GM18519 (cell line): ENCODE measurements around the gene DDIT4.
"Not testable (repeated sequence)": the region's sequence is repeated elsewhere in the genome, so short reads cannot be mapped to it uniquely, and the experiment has no call there.

ENCODE experiments used
- ATAC-seq: cut with Tn5 transposase; IDR thresholded peaks from one replicate; pipeline ENCODE4 v1.9.1; 2021; ENCODE audit warnings: mild to moderate bottlenecking, moderate library complexity; ENCODE audit not compliant: unreplicated experiment, low FRiP score

DDIT4 gene

DNA sequence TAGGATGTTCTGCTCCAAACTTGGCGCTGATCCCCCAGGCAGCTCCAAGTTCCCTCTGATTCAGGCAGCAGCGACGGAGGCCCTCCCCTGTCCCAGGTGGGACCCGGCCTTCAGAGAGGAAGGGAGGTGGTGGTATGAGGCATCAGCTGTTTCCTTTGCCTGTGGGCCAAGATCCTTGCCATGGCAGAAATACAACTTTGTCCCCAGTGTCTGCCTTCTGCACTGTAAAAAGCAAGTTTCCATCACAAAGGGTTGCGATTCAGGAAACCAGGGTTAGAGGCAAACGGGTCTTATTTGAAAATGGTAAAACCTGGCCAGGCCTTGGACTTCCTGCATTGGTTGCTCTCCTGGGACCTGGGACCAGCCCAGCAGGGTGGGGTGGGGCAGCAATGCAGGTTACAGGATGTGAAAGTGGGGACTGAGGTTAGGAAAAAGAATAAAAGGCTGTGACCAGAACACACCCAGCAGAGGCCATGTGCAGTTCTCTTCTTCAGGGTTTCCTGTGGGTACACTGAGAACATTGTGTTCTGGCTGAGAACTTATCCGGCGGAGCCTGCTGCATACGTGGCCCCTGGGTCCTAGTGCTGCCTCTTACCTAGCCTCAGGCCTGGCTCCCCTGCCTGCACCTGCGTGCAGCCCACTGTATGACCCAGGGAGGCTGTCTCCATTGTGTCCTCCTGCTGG lies 25.1 kb upstream of the DDIT4 start:
- peak; percentile 67 for ATAC-seq

DNA sequence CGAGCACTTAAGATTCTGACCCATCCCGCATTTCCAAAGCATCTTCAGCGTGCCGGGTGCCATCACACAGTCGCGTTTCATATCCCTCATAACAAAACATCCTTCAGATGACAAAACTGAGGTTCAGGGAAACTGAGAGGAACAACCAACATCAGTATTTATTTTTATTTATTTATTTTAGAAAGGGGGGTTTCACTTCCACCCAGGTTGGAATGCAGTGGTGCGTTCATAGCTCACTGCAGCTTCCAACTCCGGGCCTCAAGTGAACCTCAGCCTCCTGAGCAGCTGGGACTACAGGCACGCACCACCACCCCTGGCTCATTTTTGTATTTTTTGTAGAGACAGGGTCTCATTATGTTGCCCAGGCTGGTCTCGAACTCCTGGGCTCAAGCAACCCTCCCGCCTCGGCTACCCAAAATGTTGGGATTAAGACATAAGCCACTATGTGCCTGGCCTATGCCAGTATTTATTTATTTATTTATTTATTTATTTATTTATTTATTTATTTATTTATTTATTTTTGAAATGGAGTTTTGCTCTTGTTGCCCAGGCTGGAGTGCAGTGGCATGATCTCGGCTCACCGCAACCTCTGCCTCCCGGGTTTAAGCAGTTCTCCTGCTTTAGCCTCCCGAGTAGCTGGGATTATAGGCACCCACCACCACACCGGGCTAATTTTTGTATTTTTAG lies 24.4 kb upstream of the DDIT4 start:
- ATAC-seq = not testable (repeated sequence)

DNA sequence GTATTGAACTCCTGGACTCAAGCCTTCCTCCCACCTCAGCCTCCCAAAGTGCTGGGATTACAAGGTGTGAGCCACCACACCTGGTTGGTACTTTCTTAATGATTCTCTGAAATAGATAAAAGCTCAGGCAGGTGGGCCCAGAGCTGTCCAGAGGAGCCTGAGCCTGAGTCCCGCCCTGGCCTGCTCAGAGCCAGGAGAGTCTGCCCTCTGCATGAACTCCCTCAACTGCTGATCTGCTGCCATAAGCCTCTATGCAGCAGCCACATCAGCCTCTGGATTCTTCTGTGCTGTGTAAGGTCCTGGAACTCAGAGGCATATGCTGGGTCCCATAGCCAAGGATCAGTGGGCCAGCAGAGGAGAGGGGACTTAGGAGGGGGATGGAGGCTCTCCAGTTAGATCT lies 23.1 kb upstream of the DDIT4 start:
- ATAC-seq = no peak

DNA sequence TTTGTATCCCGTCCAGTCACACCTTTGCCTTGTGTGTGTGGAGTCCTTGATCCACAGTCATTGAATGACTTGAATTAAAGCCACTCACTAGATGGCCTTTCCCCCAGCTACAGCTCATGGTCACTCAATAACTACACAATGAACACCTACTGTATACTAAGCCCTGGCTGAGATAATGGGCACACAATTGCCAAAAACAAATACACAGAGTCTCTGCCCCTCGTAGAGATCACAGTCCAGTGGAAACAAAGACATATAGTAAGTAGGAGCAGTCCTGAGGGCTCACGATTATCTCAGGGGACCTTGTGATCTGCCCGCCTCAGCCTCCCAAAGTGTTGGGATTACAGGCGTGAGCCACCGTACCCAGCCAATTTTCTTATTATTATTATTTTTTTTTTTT lies 22.1 kb upstream of the DDIT4 start:
- ATAC-seq = no peak

DNA sequence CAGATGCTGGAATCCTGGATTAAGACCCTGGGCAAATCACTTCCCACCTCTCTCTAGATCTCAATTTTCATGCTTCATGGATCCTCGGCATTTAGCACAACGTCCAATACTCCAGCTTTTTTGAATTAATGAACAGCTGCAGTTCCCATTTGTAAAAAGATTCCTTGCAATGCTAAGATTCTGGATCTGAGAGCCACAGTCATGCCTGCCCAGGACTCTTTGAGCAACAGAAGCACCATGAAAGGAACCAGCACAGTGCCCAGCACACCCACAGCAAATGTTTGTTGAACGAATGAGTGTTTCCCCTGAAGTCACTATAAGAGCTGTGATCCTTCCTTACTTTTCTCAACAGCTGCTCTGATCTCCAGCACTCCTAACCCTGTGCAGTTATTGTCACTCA lies 20.8 kb upstream of the DDIT4 start:
- no peak for ATAC-seq

DNA sequence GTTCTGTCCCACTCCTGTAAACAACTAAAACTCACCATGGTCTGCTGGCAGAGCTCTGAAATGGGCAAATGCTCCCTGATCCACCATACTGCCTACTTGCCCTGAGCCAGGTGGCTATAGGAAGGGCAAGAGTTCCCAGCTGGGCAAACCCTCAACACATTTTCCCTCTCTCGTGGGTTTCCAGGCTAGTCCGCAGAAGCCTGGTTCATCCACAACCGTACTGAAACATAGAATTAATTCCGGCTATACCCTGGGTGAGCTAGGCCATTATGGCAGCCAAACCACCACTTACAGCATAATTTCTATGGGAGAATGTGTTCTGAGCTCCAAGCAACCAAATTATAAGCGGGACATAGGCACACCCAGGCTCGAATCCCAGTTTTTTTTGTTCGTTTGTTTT lies 20.1 kb upstream of the DDIT4 start:
- ATAC-seq = no peak

DNA sequence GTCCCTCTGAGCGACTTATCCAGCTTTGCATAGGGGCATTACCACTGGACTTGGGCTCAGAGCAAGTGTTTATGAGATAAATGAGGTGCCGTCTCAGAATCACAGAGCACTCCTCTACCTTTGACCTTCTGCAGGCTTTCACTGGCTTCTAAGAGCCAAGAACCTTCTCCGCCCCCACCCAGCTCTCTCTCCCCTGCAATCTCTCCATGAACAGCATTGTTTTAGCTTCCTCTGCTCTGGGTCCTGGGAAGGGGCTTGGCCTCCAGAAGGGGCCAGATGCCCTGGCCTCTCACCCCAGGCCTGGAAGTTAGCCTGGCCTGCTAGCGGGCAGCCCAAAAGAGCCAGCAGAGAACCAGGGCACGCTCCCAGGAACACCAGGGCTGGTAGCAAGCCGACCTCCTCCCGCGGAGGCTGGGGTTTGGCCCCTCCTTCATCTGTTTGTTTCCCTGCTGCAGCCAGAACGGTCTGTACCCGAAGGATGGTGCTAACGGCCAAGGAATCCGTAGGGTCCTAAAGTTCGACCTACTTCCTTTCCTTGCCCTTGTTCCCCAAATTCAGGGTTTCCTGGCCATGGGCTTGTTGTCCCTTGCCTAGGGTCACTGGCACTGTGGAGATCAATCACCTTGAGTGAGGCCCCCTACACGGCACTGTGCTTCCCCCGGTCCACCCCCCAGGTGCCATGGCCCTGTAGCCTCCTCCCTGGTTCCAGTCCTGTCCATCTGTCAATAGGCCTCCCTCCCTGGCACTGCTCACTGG lies 18.7 kb upstream of the DDIT4 start:
- ATAC-seq = no peak

DNA sequence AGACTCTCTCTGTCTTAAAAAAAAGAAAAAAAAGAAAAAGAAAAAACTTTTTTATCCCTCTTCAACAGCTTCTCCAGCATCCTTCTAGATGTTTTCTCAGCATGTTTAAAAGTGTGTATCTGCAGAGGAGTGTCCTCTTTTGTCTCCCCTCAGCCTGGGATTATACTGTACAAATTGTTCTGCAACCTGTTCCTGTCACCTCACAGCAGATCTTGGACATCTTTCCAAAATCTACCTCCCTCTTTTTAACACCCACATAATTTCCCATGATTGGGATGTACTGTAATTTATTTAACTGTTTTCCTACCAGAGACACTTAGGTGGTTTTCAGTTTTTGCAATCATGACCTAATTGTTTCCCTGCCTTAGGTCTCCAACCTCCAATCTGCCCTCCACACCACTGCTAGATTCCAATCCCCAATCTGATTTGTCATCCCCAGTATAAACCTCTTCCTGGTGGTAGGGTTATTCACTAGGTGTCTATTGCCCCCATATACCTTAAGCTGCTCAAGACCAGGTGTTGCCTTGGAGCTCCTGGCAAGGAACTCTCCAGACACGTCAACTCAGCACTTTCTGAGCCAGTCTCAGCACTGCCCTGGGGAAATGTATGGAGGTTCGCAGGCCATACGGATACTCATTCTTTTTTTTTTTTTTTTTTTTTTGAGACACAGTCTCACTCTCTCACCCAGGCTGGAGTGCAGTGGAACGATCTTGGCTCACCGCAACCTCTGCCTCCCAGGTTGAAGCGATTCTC lies 17.6 kb upstream of the DDIT4 start:
- no peak for ATAC-seq

DNA sequence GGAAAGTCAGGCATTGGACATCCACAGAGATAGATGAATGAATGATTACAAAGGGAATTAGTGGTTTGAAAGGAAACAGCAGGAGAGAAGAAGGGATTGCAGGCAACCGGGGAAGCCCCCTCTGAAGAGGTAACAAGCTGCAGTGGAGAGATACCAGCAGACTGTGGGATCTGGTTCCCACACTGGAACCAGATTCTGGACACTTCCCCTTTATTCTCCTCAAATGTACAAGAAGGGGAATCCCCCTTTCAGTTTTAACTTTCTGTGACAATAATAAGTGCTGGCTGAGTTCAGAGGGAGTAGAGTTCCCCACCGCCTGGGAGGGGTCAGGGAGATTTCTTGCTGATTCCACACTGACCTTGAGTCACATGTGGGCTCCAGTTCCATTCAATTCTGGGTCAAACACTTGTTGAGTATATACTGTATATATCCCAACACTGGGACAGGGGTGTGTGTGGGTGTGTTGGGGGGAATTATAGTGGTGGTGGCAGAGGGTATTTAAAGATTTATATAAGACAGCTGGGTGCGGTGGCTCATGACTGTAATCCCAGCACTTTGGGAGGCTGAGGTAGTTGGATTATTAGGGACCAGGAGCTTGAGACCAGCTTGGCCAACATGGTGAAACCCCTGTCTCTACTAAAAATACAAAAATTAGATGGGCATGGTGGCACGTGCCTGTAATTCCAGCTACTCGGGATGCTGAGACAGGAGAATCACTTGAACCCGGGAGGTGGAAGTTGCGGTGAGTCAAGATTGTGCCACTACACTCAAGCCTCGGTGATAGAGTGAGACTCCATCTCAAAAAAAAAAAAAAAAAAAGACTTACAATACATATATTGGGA lies 16.5 kb upstream of the DDIT4 start:
- no peak for ATAC-seq

DNA sequence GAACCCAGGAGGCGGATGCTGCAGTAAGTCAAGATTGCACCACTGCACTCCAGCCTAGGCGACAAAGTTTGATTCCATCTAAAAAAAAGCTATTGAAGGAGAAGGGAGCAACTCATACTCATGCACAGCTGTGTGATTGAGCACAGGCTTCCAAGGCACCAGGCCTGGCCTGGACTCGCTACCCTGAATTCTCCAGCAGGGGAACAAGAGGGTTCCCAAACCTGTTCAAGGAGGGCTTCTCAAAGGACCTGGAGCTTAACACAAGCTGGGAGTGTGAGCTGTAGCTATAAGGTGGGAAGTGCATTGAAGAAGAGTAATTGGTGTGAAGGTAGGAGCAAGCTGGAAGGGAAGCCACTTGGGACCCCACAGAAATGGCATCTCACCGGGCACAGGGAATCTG lies 15.1 kb upstream of the DDIT4 start:
- no peak for ATAC-seq

DNA sequence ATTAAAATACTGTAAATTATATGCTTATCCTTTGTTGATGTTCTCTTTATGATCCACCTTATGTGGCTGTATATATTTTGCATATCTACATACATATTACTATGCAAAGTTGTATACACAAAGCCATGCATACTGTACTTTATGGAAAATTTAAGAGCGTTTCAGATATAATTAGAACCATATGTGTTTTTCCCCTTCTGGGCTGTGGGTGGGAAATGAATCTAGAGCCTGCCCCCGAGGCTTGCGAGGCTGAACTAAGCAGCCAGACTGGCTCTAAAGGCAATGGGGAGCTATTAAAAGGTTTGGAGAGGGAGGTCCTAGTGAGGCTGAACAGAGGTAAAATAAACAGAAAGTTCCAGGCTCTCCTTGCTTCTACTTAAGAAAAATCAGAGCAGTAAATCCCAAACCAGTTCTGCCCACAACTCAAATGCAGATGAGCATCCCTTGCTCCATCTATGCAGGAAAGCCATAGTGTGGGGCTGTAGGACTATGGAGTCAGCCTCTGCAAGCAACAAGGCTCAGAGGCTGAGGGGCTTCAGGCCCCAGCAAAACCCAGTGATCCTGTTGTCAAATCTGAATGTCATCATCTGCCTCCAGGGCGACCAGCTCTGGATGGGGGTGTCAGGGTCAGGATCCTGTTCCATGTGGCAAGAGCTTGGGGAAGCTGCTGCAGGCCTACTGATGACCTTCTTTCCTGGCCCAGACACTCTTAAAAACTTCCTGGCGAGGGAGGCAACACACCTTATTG lies 14.1 kb upstream of the DDIT4 start:
- no peak for ATAC-seq

DNA sequence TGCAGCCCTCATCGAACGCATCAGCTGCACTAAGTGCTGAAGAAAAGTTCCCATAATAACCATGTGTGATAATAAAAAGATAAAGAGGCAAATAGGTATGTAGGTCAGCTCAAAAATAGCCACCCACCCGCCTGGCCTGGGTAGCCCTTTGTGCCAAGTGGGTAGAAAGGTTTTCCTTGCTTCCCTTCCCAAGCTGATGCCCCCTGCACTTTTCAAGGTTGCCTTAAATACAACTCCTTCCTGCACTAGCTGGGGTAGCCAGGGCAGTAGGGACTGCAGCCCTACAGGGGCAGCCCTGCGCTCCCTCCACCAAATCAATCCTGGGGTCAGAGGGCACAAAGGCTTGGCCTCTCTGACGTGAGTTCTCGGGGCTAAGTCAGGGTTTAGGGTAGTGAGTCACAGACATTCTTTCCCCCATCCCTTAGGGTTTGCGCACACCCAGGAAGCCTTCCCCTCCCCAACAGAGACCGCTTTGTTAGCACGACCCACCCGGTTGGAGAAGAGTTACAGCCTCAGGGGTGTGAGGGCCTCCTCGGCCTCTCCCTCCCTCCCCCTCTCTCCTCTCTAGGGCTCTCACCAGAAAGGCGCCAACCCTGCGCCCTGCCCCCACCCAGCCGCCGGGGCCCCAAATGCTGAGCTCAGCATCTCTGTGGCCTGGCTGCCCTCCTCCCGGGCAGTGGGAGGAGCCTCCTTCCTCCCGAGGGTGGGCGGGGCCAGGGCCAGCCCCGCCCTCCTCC lies 13.3 kb upstream of the DDIT4 start:
- ATAC-seq = peak; percentile 33

DNA sequence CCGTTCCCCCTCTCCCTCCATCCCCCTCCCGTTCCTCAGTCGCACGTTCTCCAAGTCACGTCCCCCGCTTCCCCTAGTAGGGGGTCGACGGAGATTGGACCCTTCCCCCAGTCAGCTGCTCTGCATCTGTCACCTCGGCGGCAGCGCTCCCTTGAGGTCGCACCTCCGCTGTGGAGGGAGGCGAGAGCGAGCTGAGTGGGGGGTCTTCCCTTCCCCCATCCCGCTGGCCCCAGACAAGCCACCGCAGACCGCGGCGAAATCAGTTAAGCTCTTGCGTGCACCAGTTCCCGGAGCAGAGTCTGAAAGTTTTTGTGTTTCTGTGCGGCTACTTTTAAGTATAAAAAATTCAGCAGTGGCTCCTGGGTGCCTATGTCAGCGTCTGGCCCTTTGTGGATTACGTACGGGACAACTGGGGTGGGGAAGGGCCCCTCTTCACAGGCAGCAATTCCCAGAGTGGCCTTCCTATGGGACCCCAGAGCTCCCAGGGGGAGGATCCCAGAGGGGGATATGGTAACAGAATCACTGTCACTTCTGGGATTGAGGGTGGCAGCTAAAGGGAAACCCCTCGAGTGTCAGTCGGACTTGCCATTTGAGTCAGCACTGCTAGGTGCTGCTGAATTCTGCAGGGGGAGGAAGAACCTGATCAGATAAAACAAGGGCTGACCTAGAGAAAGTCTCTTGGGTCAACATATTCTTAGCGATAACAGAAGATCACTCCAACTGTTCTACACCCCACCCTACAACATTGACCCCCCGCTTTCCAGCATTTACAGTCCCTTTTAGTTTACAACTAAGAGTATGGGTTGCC lies 12.5 kb upstream of the DDIT4 start:
- ATAC-seq = peak; percentile 40

DNA sequence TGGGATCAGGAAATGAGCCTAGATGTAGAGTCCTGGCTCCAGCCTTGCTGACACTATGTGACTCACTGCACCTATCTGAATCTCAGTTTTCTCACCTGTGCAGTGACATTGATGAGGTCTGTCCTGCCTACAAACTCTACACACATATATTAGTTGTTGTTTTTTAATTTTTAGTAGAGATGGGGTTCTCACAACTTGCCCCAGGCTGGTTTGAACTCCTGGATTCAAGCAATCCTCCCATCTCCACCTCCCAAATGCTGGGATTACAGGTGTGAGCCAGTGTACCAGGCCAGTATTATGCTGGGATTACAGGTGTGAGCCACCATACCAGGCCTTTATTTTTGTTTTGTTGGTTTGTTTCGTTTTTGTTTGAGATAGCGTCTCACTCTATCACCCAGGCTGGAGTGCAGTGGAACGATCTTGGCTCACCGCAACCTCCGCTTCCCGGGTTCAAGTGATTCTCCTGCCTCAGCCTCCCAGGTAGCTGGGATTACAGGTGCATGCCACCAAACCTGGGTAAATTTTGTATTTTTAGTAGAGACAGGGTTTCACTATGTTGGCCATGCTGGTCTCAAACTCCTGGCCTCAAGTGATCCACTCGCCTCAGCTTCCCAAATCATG lies 11.8 kb upstream of the DDIT4 start:
- ATAC-seq = peak; percentile 10

DNA sequence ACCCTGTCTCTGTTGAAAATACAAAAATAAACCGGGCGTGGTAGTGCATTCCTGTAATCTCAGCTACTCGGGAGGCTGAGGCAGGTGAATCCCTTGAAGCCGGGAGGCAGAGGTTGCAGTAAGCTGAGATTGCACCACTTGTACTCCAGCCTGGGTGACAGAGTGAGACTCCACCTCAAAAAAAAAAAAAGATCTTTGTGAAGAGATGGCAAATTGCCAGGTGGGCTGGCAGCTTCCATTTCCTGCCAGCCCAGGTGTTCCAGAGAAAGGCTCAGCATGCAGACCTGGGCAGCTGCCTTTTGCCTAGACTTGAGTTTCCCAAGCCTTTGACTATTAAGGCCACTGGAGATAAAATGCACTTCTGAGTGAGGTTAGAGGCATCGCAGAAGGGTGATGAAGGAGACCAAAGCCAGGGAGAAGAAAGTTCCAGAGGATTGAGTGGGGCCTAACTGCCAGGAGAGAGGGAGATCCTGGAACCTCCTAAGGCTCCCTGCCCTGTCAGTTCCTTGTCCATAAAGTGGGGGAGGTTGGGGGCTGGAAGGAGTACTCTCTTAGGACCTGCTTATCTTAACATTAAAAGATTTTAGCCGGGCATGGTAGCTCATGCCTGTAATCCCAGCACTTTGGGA lies 10.0 kb upstream of the DDIT4 start:
- no peak for ATAC-seq

DNA sequence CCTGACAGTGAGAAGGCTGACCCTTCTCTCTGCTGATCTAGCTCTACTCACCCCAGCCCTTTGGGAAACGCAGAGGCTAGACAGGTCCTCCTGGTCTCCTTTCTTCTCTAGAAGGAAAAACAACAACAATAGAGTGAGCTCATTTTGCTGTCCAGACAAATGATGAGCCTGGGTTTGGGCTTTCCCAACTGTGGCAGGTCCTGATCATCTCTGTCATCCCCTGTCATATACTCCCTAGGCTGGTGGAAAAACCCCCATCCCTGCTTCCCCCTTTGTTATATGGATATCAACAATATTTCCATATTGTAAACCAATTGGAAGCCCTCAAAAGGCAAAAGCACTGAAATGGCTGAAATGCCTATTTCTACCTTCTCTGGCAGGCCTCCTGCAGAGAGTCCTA lies 9.2 kb upstream of the DDIT4 start:
- no peak for ATAC-seq

DNA sequence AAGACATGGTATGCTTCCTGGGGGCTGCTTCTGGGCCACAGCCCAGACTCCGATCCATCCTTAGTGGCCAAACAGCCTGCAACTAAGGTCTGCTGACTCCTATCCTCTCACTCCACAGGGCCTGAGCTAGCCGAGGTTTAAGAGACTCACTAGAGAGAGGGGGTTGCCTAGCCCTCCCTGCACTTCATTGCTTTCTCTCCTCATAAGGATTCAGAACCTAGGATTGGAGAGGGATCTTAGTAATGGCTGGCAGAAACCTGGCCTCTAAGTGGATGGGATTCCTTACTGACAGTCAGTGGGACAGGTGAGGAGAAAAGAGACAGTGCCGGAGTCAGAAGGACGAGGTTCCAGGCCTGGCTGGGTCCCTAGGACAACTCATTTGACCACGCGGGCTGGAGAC lies 8.2 kb upstream of the DDIT4 start:
- no peak for ATAC-seq
